Natural killer cell (primary cell): ENCODE measurements around the gene SLTM. TPM values are rescaled to one million over a fixed set of nuclear protein-coding genes. Genes with fewer than 3 reads are reported as not detected.

ENCODE experiments used
- ATAC-seq, 3 donors: fragments of 150-1000 bp in 2 of 3; fragments of 200-7000 bp in 1 of 3; cut with Tn5 transposase; 1 replicate in 1 of 3; 2 replicates in 2 of 3; pipeline ENCODE4 v1.10.0; 2021; ENCODE audit warnings: mild to moderate bottlenecking in 2 of 3, moderate library complexity in 2 of 3
- DNase-seq, 2 donors: peaks; one replicate each; pipeline versions ENCODE4 v3.0.0 to v3.0.0-alpha.2; 2013 to 2021; ENCODE audit warnings: mixed read lengths in 1 of 2
- H3K27ac ChIP-seq: one replicate; pipeline ENCODE4 v1.5.1; 2013; ENCODE audit warnings: mild to moderate bottlenecking, low read length
- H3K27me3 ChIP-seq: one replicate; pipeline ENCODE4 v1.6.1; 2013; ENCODE audit warnings: low read length; ENCODE audit not compliant: control insufficient read depth, insufficient read depth
- H3K36me3 ChIP-seq: one replicate; pipeline ENCODE4 v1.6.1; 2013; ENCODE audit warnings: low read length; ENCODE audit not compliant: control insufficient read depth, insufficient read depth
- H3K4me1 ChIP-seq: one replicate; pipeline ENCODE4 v1.6.1; 2013; ENCODE audit warnings: low read length; ENCODE audit not compliant: control insufficient read depth, insufficient read depth
- H3K4me3 ChIP-seq: one replicate; pipeline ENCODE4 v1.5.1; 2013; ENCODE audit warnings: low read length
- H3K9me3 ChIP-seq: one replicate; pipeline ENCODE4 v1.6.1; 2013; ENCODE audit warnings: low read length; ENCODE audit not compliant: control insufficient read depth, insufficient read depth
- H3K27ac Mint-ChIP-seq, 2 donors: one replicate each; pipeline ENCODE4 v1.8.0; 2022; ENCODE audit warnings: mild to moderate bottlenecking in 2 of 2, mixed read lengths in 2 of 2, moderate library complexity in 1 of 2
- H3K27me3 Mint-ChIP-seq, 2 donors: one replicate each; pipeline ENCODE4 v1.8.0; 2022; ENCODE audit warnings: low read depth in 2 of 2, mixed read lengths in 2 of 2
- H3K36me3 Mint-ChIP-seq: one replicate; pipeline ENCODE4 v1.8.0; 2022; ENCODE audit warnings: mixed read lengths
- H3K4me1 Mint-ChIP-seq, 2 donors: one replicate each; pipeline ENCODE4 v1.8.0; 2022; ENCODE audit warnings: mixed read lengths in 2 of 2
- H3K4me3 Mint-ChIP-seq: one replicate; pipeline ENCODE4 v1.8.0; 2022; ENCODE audit warnings: mild to moderate bottlenecking, moderate library complexity, mixed read lengths
- H3K9me3 Mint-ChIP-seq, 2 donors: one replicate each; pipeline ENCODE4 v1.8.0; 2022; ENCODE audit warnings: mixed read lengths in 2 of 2
- WGBS: methylation state at CpG from one replicate; pipeline ENCODE4 v1.1.7; 2013; ENCODE audit warnings: missing lambda C conversion rate; ENCODE audit not compliant: insufficient coverage; 5-methylcytosine and 5-hydroxymethylcytosine counted together
- intact Hi-C: fragments of 100-400 bp; cut with micrococcal nuclease; formaldehyde crosslinking; loops from one replicate; pipeline ENCODE4 v1.14.2; 2022
- total RNA-seq, 4 donors: library from RNA; stranded (reverse); fragments of 120-200 nt in 1 of 4; gene quantifications; one replicate each; pipeline versions ENCODE4 v1.2.3 to v1.2.4, GENCODE V29; 2013 to 2022
- TF ChIP-seq, protein P1 (sequence below): fragments of 200-600 bp; IDR thresholded peaks from one replicate; pipeline ENCODE4 v1.8.0; 2022; ENCODE audit warnings: antibody characterized with exemption

SLTM gene
- total RNA-seq, 3 donors from 2014 or later (not counting 1 experiment from before 2014, with no cell fraction given): 206 to 226 (median 223) TPM

- intact Hi-C loops: no loop called here
- Histone ChIP-seq H3K27me3 (no peaks in the 10 kb centered on the region), H3K4me3 (no peak overlapping the region), H3K36me3 (peaks cover 41% of the 10 kb centered on the region), H3K27ac (no peak overlapping the region), H3K9me3 (no peaks in the 10 kb centered on the region), H3K4me1 (peaks cover 4% of the 10 kb centered on the region)
- no peak for ATAC-seq
- Mint-ChIP-seq H3K27ac (no peak overlapping the region), H3K4me1 (peaks cover 24 to 30% of the 10 kb centered on the region in 2 donors), H3K36me3 (no peaks in the 10 kb centered on the region), H3K4me3 (no peak overlapping the region), H3K9me3 (no peaks in the 10 kb centered on the region), H3K27me3 (no peaks in the 10 kb centered on the region)
- TF ChIP-seq, protein P1, sequence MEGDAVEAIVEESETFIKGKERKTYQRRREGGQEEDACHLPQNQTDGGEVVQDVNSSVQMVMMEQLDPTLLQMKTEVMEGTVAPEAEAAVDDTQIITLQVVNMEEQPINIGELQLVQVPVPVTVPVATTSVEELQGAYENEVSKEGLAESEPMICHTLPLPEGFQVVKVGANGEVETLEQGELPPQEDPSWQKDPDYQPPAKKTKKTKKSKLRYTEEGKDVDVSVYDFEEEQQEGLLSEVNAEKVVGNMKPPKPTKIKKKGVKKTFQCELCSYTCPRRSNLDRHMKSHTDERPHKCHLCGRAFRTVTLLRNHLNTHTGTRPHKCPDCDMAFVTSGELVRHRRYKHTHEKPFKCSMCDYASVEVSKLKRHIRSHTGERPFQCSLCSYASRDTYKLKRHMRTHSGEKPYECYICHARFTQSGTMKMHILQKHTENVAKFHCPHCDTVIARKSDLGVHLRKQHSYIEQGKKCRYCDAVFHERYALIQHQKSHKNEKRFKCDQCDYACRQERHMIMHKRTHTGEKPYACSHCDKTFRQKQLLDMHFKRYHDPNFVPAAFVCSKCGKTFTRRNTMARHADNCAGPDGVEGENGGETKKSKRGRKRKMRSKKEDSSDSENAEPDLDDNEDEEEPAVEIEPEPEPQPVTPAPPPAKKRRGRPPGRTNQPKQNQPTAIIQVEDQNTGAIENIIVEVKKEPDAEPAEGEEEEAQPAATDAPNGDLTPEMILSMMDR: no peak
- no peak for DNase-seq
- WGBS: 97% methylated on average over 5 of the region's 5 CpGs
Observed at GRCh38 chr15:58926823-58927222, 6.7 kb downstream of the SLTM start.

GRCh38 chr15:58924327-58924726 is 9.2 kb downstream of the SLTM start:
- Mint-ChIP-seq H3K27ac (peak overlapping the region; percentile 60 to 74), H3K36me3 (no peaks in the 10 kb centered on the region), H3K9me3 (no peaks in the 10 kb centered on the region), H3K4me1 (peaks cover 18 to 22% of the 10 kb centered on the region in 2 donors), H3K4me3 (no peak overlapping the region), H3K27me3 (no peaks in the 10 kb centered on the region)
- 60% methylated on average over 1 of the region's 2 CpGs for WGBS
- H3K9me3 ChIP-seq: no peaks in the 10 kb centered on the region
- TF ChIP-seq, protein P1: no peak
- H3K27me3 ChIP-seq: no peaks in the 10 kb centered on the region
- no peaks in the 10 kb centered on the region for H3K4me1 ChIP-seq
- no peak overlapping the region for H3K4me3 ChIP-seq
- intact Hi-C loops: no loop called here
- no peak overlapping the region for H3K27ac ChIP-seq
- DNase-seq: no peak
- peaks cover 47% of the 10 kb centered on the region for H3K36me3 ChIP-seq
- ATAC-seq: no peak

GRCh38 chr15:58923696-58924300 is 9.7 kb downstream of the SLTM start:
- WGBS: 94% methylated on average over 10 of the region's 10 CpGs
- Mint-ChIP-seq H3K4me3 (no peak overlapping the region), H3K36me3 (no peaks in the 10 kb centered on the region), H3K9me3 (no peaks in the 10 kb centered on the region), H3K27ac (peak overlapping the region; percentile 60 to 74), H3K27me3 (no peaks in the 10 kb centered on the region), H3K4me1 (peaks cover 18 to 22% of the 10 kb centered on the region in 2 donors)
- no peaks in the 10 kb centered on the region for H3K9me3 ChIP-seq
- TF ChIP-seq, protein P1: no peak
- no peaks in the 10 kb centered on the region for H3K27me3 ChIP-seq
- intact Hi-C loops: no loop called here
- no peaks in the 10 kb centered on the region for H3K4me1 ChIP-seq
- ATAC-seq: no peak
- DNase-seq: no peak
- no peak overlapping the region for H3K27ac ChIP-seq
- no peak overlapping the region for H3K4me3 ChIP-seq
- H3K36me3 ChIP-seq: peaks cover 45% of the 10 kb centered on the region

- peaks cover 40% of the 10 kb centered on the region for H3K36me3 ChIP-seq
- no peak for ATAC-seq
- no peaks in the 10 kb centered on the region for H3K27me3 ChIP-seq
Observed at GRCh38 chr15:58923284-58923683, 10.2 kb downstream of the SLTM start.

More at GRCh38 chr15:58923284-58923683, 10.2 kb downstream of the SLTM start:
- H3K4me3 Mint-ChIP-seq: no peak overlapping the region
- TF ChIP-seq, protein P1: no peak
- no peaks in the 10 kb centered on the region for H3K27me3 Mint-ChIP-seq
- WGBS: 84% methylated on average over 4 of the region's 4 CpGs
- intact Hi-C loops: no loop called here
- Histone ChIP-seq H3K4me1 (no peaks in the 10 kb centered on the region), H3K9me3 (no peaks in the 10 kb centered on the region), H3K4me3 (no peak overlapping the region), H3K27ac (no peak overlapping the region)
- H3K36me3 Mint-ChIP-seq: no peaks in the 10 kb centered on the region
- no peak for DNase-seq
- H3K9me3 Mint-ChIP-seq: no peaks in the 10 kb centered on the region
- H3K4me1 Mint-ChIP-seq: peaks cover 18 to 22% of the 10 kb centered on the region in 2 donors
- H3K27ac Mint-ChIP-seq: peak overlapping the region; percentile 60 to 74
